A549 (cell line): ENCODE measurements around the gene COPZ1.

ENCODE experiments used
- CTCF ChIP-seq: fragments of >200 bp; sonication (Bioruptor Twin); formaldehyde crosslinking; IDR thresholded peaks from 3 replicates; pipeline ENCODE4 v1.5.1; 2016
- POLR2A ChIP-seq: IDR thresholded peaks from 2 replicates; pipeline ENCODE4 v1.6.1; 2012; ENCODE audit warnings: mild to moderate bottlenecking, low read length
- RCOR1 ChIP-seq: fragments of 150-350 bp; IDR thresholded peaks from 2 replicates; pipeline ENCODE4 v1.6.1; 2014; ENCODE audit warnings: antibody characterized with exemption, low read length, low read depth

DNA sequence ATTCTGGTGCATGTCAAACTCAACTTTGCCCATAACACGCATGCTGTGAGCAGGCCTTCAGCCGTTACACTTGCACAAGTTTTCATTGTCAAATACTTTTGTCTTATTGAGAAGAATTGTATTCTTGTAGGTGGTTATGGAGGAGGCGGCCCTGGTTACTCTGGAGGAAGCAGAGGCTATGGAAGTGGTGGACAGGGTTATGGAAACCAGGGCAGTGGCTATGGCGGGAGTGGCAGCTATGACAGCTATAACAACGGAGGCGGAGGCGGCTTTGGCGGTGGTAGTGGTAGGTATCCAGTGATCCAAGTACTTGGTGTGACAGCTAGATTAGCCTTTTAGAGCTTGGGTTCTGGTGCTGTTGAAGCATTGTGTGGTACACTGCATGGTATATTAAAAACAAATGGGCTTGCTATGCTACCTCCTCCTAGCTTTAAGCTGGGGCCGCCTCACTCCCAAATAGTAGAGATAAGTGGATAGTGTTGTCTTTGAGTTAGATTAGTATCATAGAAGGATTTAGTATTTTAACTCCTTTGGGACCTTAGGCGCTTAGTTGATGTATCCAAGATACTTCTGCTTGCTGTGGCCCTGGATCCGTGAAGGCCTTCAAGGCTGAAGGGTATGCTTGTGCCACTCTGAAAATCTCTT is 41.9 kb upstream of the COPZ1 start:
- TF ChIP-seq CTCF (no peak), POLR2A (no peak), RCOR1 (no peak)
